Retinal pigment epithelial cell (primary cell): Measurements from ENCODE around the gene PLEKHA5.

ENCODE experiments used
- DNase-seq: peaks from one replicate; pipeline ENCODE4 v3.0.0-alpha.2; 2010; ENCODE audit warnings: low read depth
- H3K4me3 ChIP-seq: 2 replicates; pipeline ENCODE4 v1.5.1; 2011; ENCODE audit warnings: mild to moderate bottlenecking, low read length, control low read depth, moderate library complexity
- CTCF ChIP-seq: conservative IDR thresholded peaks from 2 replicates; pipeline ENCODE4 v1.5.1; 2011; ENCODE audit warnings: low read depth, low read length, control low read depth, inconsistent platforms

Gene PLEKHA5

DNA sequence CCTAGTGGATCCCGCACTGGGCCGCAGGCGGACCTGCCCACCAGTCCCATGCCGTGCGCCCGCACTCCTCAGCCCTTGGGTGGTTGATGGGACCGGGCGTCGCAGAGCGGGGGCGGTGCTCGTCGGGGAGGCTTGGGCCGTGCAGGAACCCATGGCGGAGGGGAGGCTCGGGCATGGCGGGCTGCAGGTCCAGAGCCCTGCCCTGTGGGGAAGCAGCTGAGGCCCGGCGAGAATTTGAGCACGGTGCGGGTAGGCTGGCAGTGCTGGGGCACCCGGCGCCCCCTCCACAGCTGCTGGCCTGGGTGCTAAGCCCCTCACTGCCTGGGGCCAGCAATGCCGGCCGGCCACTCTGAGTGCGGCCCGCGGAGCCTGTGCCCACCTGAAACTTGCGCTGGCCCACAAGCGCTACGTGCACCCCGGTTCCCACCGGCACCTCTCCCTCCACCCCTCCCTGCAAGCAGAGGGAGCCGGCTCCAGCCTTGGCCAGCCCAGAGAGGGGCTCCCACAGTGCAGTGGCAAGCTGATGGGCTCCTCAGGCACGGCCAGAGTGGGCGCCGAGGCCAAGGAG is 100.8 kb downstream of the PLEKHA5 start:
- H3K4me3 ChIP-seq = no peak overlapping the region
- TF ChIP-seq CTCF = no peak
- DNase-seq = no peak

DNA sequence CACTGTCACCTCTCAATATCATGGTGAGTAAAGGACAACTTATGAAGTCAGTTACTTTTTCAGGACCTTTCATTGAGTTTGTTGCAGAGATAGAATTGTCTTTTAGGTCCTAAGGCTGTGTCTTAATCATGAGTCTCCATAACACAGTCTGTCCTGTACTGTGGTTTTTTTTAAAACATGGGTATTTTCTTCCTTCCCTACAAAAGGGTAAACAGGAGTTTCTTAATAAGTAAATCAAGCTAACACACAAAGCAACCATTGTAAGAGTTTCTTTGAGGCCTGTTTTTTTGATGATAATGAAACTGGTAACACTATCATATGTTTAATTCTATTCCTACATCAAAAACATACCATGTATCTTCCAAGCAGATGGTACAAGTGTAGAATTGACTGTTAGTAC is 101.4 kb downstream of the PLEKHA5 start:
- H3K4me3 ChIP-seq = no peak overlapping the region
- no peak for DNase-seq
- TF ChIP-seq CTCF = no peak

DNA sequence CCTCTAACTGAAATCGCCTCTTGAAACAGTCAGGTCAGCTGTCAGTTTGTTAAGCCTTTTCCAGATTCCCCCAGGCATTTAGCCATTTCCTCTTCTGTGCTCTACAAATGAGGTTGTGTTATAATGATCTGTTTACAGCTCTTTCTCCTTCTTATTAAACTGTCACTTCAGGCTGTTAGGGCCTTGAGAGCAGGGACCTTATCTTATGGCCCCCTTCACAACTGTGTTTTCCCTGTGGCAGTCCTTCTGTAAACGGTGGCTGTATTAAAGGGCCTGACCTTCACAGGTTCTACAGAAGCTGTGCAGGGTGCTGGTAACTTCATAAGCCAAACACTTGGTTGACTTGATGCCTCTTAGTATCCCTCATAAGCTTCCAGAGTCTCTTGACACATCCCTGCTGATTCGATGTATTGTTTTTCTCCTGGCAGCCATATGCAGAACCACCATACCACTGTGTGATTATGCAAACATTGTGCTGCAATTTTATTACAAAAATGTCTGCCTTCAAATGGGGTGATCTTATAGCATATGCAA is 104.7 kb downstream of the PLEKHA5 start:
- H3K4me3 ChIP-seq = no peak overlapping the region
- DNase-seq = no peak
- TF ChIP-seq CTCF = no peak

- no peak overlapping the region for H3K4me3 ChIP-seq
- no peak for TF ChIP-seq CTCF
- DNase-seq = peak; percentile 69
Measured at GRCh38 chr12:19234981-19235871, 105.7 kb downstream of the PLEKHA5 start.

- peak overlapping the region; percentile 26 for H3K4me3 ChIP-seq
- DNase-seq = no peak
- no peak for TF ChIP-seq CTCF
Measured at GRCh38 chr12:19236656-19237055, 107.1 kb downstream of the PLEKHA5 start.

DNA sequence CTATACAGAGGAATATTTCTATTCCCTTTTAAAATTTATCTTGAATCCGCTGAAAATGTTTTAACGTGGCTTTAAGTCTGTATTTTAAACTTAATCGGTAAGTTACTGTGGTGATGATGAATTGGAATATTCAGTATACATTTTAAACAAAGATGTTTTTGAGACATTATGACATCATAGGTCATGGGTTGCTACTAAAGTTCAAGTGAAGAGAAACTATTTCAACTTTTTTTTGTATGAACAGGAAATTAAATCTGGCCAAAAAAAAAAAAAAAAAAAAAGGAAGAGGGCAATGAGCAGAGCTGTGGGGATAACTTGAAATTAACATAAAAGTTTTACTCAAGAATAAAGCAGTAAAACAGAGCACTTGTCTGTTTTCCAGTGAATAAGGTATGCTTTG is 109.0 kb downstream of the PLEKHA5 start:
- no peak for TF ChIP-seq CTCF
- DNase-seq = no peak
- peak overlapping the region; percentile 26 for H3K4me3 ChIP-seq
